ENCODE data around the gene DISC1. TPM values are rescaled to one million over a fixed set of nuclear protein-coding genes. Genes with fewer than 3 reads are reported as not detected.

DISC1 gene
- polyA plus RNA-seq, 3 donors: 5.5 to 14.7 (median 5.8) TPM

- Histone ChIP-seq H3K27me3 (ENCODE audit: control insufficient read depth in 2 of 2, insufficient read depth in 2 of 2, low read length in 2 of 2) (no peaks in the 10 kb centered on the region), H3K9me3 (replicated peaks in 1 of 2; ENCODE audit: control insufficient read depth in 1 of 2, insufficient read depth in 1 of 2, low read length in 2 of 2) (no peaks in the 10 kb centered on the region), H3K4me3 (replicated peaks in 1 of 3; ENCODE audit: low read depth in 2 of 3, low read length in 3 of 3) (no peak overlapping the region), H3K79me2 (ENCODE audit: insufficient read depth, low read length) (no peaks in the 10 kb centered on the region), H3K9ac (ENCODE audit: insufficient read depth, low read length, poor library complexity, severe bottlenecking) (no peak overlapping the region), H4K20me1 (ENCODE audit: insufficient read depth, low read length) (no peaks in the 10 kb centered on the region), H3K4me2 (replicated peaks; ENCODE audit: extremely low read depth, low read length, poor library complexity, severe bottlenecking) (no peak overlapping the region), H3K27ac (ENCODE audit: low read depth in 1 of 2, low read length in 2 of 2) (no peak overlapping the region), H3K36me3 (replicated peaks in 1 of 2; ENCODE audit: control insufficient read depth in 1 of 2, insufficient read depth in 2 of 2, low read length in 2 of 2) (peaks cover 42 to 96% of the 10 kb centered on the region in 2 donors), H3K4me1 (ENCODE audit: control insufficient read depth in 1 of 2, insufficient read depth in 2 of 2, low read length in 2 of 2) (no peaks in the 10 kb centered on the region), H2AFZ (ENCODE audit: insufficient read depth, low read depth, low read length, poor library complexity, severe bottlenecking) (no peak overlapping the region)
- Mint-ChIP-seq H3K36me3 (peaks cover 62 to 83% of the 10 kb centered on the region in 2 donors), H3K4me3 (no peak overlapping the region), H3K27me3 (ENCODE audit: low read depth in 3 of 3) (peaks cover 0 to 2% (median 0%) of the 10 kb centered on the region in 3 donors), H3K4me1 (no peaks in the 10 kb centered on the region), H3K9me3 (peaks cover 0 to 2% (median 0%) of the 10 kb centered on the region in 7 donors), H3K27ac (peak overlapping the region in 2 of 7 donors; percentile 34 to 78)
- DNase-seq: no peak
- TF ChIP-seq, protein P1, sequence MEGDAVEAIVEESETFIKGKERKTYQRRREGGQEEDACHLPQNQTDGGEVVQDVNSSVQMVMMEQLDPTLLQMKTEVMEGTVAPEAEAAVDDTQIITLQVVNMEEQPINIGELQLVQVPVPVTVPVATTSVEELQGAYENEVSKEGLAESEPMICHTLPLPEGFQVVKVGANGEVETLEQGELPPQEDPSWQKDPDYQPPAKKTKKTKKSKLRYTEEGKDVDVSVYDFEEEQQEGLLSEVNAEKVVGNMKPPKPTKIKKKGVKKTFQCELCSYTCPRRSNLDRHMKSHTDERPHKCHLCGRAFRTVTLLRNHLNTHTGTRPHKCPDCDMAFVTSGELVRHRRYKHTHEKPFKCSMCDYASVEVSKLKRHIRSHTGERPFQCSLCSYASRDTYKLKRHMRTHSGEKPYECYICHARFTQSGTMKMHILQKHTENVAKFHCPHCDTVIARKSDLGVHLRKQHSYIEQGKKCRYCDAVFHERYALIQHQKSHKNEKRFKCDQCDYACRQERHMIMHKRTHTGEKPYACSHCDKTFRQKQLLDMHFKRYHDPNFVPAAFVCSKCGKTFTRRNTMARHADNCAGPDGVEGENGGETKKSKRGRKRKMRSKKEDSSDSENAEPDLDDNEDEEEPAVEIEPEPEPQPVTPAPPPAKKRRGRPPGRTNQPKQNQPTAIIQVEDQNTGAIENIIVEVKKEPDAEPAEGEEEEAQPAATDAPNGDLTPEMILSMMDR (IDR thresholded peaks at IDR 0.05): no peak
- intact Hi-C loops (cut with micrococcal nuclease): no loop called here
These were observed 404.6 kb downstream of the DISC1 start for GRCh38 chr1:232031156-232031555.

GRCh38 chr1:232033285-232033684, 406.7 kb downstream of the DISC1 start:
- H3K9ac ChIP-seq (ENCODE audit: insufficient read depth, low read length, poor library complexity, severe bottlenecking): no peak overlapping the region
- H3K27me3 ChIP-seq (ENCODE audit: control insufficient read depth in 2 of 2, insufficient read depth in 2 of 2, low read length in 2 of 2): no peaks in the 10 kb centered on the region
- no peaks in the 10 kb centered on the region for H3K4me1 ChIP-seq (ENCODE audit: control insufficient read depth in 1 of 2, insufficient read depth in 2 of 2, low read length in 2 of 2)
- peak overlapping the region in 1 of 7 donors; percentile 12 for H3K27ac Mint-ChIP-seq
- intact Hi-C loops (cut with micrococcal nuclease): no loop called here
- H3K36me3 ChIP-seq (replicated peaks in 1 of 2; ENCODE audit: control insufficient read depth in 1 of 2, insufficient read depth in 2 of 2, low read length in 2 of 2): peaks cover 45 to 87% of the 10 kb centered on the region in 2 donors
- no peak overlapping the region for H3K4me2 ChIP-seq (replicated peaks; ENCODE audit: extremely low read depth, low read length, poor library complexity, severe bottlenecking)
- H3K36me3 Mint-ChIP-seq: peaks cover 48 to 72% of the 10 kb centered on the region in 2 donors
- TF ChIP-seq, protein P1 (IDR thresholded peaks at IDR 0.05): no peak
- H3K27ac ChIP-seq (ENCODE audit: low read depth in 1 of 2, low read length in 2 of 2): no peak overlapping the region
- peaks cover 0 to 2% (median 0%) of the 10 kb centered on the region in 7 donors for H3K9me3 Mint-ChIP-seq
- no peaks in the 10 kb centered on the region for H3K4me1 Mint-ChIP-seq
- H4K20me1 ChIP-seq (ENCODE audit: insufficient read depth, low read length): no peaks in the 10 kb centered on the region
- no peak overlapping the region for H3K4me3 Mint-ChIP-seq
- H3K9me3 ChIP-seq (replicated peaks in 1 of 2; ENCODE audit: control insufficient read depth in 1 of 2, insufficient read depth in 1 of 2, low read length in 2 of 2): no peaks in the 10 kb centered on the region
- H3K27me3 Mint-ChIP-seq (ENCODE audit: low read depth in 3 of 3): peaks cover 0 to 2% (median 0%) of the 10 kb centered on the region in 3 donors
- DNase-seq: no peak
- H2AFZ ChIP-seq (ENCODE audit: insufficient read depth, low read depth, low read length, poor library complexity, severe bottlenecking): no peak overlapping the region
- no peak overlapping the region for H3K4me3 ChIP-seq (replicated peaks in 1 of 3; ENCODE audit: low read depth in 2 of 3, low read length in 3 of 3)
- H3K79me2 ChIP-seq (ENCODE audit: insufficient read depth, low read length): no peaks in the 10 kb centered on the region
- WGBS (ENCODE audit: insufficient coverage): 100% methylated on average over 3 of the region's 4 CpGs

All from CD14-positive monocyte (primary cell).